ENCODE data around the gene KCNG1.

DNA sequence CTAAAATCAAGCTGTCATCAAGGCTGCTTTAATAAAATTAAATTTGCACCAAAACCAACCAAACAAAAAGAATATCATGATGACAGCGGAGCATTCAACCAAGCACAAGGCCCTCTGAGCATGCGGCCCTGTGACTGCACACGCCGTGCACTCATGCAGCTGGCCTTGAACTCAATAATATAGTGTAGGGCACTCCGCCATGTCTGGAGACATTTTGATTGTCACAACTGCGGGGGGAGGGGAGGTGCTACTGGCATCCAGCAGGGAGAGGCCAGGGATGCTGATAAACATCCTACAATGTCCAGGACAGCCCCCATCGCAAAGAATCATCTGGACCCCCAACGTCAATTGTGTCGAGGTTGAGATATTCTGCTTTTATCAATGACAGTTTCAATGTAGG, 54.6 kb downstream of the KCNG1 start:
- TF ChIP-seq, protein P1, sequence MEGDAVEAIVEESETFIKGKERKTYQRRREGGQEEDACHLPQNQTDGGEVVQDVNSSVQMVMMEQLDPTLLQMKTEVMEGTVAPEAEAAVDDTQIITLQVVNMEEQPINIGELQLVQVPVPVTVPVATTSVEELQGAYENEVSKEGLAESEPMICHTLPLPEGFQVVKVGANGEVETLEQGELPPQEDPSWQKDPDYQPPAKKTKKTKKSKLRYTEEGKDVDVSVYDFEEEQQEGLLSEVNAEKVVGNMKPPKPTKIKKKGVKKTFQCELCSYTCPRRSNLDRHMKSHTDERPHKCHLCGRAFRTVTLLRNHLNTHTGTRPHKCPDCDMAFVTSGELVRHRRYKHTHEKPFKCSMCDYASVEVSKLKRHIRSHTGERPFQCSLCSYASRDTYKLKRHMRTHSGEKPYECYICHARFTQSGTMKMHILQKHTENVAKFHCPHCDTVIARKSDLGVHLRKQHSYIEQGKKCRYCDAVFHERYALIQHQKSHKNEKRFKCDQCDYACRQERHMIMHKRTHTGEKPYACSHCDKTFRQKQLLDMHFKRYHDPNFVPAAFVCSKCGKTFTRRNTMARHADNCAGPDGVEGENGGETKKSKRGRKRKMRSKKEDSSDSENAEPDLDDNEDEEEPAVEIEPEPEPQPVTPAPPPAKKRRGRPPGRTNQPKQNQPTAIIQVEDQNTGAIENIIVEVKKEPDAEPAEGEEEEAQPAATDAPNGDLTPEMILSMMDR (IDR thresholded peaks at IDR 0.05): no peak
- no peak for TF ChIP-seq POLR2A (IDR thresholded peaks at IDR 0.05)

Data from esophagus squamous epithelium (tissue), 4 donors.